Fibroblast of skin of left biceps (primary cell): ENCODE measurements around the gene UBAC2.

Experiments
- DNase-seq, 2 experiments: peaks; one replicate each; pipeline ENCODE4 v3.0.0-alpha.2; 2013; ENCODE audit warnings: low read depth in 2 of 2

The UBAC2 gene

DNA sequence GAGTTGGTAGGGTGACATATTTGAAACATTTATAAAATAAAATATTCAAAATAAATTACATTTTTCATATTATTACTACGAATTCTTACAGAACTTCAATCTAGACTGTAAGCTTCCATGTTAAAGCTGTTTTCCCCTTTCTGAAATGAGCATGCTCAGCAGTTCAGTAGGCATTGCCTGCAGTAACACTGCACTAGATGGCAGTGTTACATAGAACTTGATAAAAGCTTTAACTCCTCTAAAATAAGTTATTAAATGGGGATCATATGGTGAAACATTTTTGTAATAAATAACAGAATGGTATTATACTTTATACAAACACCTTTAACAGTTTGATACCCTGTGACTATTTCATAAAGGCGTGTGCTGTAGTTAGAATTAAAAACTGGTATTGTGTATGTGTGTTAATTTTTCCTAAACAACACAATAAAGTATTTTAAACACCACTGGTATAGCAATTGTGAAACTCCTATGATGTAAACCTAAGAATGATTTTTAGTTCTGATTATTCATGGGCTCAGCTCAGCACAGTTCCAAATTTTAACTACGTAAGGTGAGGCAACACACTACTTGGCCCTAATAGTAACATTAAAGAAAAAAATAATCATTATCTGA lies 69.1 kb downstream of the UBAC2 start:
- DNase-seq: peak in 1 of 2 experiments; percentile 42

DNA sequence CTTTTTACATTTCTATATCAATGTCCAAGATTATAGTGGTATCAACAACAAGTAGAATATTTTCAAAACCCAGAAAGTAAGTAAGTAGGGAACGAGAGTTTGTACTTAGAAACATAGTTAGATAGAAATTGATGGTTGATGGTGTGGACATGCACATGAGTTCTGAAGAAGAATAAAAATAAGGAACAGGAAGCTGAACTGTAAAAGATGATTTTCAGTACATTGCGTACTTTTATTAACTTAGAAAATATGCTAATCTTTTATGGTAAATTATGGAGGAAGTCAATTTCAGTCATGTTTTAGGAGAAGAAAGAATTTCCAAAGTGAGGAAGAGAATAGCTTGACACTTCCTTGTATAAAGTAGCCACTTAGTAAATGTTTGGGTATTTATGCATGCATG lies 69.9 kb downstream of the UBAC2 start:
- no peak for DNase-seq

DNA sequence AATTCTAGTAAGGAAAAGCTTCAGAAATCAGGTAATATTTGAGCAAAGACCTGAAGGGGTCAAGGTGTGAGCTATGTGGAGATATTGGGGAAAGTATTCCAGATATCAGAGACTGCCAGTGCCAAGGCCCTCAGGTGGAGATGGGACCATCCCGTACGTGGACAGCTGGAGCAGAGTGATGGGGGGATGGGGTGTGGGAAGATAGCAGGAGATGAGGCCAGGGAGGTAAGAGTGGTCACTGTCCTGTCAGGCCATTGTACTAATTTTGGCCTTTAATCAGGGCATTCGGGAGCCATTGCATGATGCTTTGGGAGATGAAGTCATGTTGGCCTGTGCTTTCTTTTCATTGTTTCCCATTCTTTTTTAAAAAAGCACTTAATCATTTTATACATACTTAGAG lies 70.6 kb downstream of the UBAC2 start:
- DNase-seq: no peak

DNA sequence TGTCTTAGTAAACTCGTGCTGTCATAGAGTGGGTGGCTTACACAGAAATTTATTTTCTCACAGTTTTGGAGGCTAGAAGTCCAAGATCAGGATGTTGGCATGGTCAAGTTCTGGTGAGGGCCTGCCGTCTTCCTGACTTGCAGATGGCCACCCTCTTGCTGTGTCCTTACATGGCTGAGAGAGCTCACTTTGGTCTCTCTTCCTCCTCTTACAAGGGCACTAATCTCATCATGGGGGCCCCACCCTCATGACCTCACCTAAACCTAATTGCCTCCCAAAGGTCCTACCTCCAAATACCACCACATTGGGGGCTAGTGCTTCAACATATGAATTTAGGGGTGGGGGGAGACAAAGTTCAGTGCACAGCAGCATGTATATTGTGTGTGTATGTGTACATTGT lies 71.8 kb downstream of the UBAC2 start:
- DNase-seq: no peak

DNA sequence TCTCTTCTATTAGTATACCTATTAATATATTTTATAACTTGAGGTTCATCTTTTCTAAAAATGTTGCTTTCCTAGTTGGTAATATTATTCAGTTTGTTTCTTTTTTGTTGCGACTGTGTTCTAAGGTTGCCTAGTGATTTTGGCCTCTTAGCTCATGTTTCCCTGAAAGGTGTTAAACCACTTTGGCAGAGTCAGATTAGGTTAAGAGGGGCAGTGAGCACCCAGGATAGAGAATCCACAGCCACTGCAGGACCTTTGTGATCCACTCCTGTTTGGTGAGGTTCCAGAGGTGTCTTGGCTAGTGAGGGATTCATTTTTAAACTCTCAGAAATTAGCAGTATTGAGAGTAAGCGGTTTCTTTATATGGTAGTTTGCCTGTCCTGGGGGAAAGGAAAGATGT lies 72.5 kb downstream of the UBAC2 start:
- DNase-seq: no peak

DNA sequence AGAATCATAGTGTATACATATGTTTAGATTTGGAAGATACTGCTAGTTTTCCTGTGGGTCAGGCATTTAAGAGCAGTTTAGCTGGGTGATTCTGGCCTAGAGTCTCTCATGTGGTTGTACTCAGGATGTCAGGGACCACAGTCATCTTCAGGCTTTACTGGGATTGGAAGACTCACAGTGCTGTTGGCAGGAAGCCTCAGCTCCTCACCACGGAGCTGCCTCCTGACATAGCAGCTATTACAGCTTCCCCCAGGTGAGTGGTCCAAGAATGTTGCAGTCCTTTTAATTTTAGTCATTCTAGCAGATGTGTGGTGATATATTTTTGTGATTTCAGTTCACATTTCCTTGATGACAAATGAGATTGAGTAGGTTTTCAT lies 74.4 kb downstream of the UBAC2 start:
- DNase-seq: peak in 1 of 2 experiments; percentile 40

DNA sequence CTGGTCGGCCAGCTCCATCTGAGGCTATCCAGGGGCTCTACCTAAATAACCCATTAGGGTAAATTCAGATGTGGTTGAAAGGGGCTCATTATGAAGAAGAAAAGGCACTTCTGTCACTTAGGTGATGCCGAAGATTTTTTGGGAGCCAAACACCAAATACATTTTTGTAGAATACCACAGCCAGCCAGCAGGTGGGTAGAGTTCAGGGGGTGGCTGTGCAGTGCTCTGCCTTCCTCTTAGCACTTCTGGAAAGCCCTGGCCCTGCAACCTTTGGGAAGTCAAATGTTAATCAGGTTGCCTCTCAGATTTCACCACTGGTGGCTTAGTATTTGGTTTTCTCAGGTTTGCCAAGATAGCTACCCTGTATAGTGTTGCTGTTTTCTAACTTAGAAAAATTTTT lies 76.1 kb downstream of the UBAC2 start:
- no peak for DNase-seq

DNA sequence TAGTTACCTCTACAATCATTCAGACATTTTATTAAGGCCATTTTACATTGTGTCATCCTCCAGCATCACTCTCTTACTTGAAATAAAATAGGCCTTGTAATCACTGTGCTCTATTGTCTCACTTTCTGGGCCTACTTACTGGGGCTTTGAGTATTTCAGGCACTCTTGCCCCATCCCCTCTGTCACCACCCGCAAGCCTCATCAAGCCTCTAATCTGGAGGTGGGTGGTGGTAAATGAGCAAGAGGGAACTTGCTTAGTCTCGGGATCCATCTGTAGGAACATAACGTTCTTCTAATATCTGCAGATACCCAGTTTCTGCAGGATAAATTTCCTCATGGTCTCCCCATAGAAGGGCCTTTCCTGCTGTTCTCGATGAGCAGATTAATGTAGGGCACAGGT lies 77.0 kb downstream of the UBAC2 start:
- no peak for DNase-seq

DNA sequence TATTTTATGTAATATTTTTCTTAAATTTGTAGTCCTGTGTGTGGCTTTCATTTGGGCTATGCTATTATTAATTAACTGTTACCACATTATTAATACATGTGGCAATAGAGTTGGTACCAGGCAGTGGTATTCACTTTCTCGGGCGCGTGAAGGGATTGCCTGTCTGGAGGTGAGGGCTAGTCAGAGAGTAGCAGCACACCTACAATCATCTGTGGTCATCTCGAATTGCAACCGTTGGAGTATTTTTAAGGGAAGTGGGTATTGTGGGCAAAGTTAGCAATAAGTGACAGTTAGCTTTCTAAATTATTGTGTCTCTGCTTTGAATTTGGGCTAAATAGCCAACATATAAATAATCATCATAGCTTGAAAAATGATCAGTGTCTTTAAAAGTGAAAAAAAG lies 77.5 kb downstream of the UBAC2 start:
- DNase-seq: no peak

DNA sequence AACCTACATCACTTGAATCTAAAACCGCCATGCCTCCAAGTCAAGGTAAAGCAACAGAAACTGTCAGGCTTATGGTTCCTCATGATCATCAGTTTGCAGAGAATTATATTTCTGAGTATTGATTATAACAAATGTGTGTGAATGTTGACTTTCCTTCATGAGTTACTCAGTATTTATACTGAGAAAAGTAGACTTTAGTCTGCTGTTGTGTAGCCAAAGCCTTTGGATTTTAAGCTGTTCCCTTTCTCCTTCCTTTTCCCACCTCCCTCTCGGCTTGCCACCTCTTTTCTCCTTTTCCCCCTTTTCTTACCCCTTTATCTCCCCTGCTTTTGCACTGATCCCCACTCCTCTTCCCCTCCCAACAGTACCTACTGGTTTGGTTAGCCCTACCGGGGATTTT lies 78.2 kb downstream of the UBAC2 start:
- DNase-seq: no peak

DNA sequence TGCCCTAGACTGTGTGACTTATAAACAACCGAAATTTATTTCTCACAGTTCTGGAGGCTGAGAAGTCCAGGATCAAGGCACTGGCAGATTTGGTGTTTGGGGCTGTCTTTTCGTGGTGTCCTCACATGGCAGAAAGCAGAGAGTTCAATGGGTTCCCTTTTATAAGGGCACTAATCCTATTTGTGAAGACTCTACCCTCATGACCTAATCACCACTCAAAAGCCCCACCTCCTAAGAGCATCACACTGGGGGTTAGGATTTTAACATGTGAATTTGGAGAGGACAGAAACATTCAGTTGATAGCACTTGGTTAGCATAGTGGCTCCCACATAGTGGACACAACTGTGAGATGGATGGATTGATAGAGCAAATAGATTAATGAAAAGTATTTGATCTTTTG lies 79.0 kb downstream of the UBAC2 start:
- DNase-seq: no peak

DNA sequence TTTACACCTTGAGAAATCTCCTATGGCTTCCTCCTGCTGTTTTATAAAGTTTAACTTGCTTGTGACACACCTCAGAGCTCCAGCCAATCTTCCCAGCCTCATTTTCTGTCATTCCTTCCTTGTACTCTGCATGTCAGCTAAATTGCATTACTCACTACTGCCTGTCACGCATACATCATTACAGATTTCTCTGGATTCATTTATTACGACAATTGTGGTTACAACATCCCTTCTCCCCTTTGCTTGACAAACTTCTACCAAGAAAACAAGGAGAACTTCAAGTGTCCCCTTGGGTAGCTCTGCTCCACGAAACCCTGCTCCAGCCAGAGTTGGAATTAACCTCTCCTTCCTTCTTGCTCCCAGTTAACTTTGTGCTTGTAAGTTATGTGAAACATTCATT lies 79.5 kb downstream of the UBAC2 start:
- DNase-seq: peak in 1 of 2 experiments; percentile 44

DNA sequence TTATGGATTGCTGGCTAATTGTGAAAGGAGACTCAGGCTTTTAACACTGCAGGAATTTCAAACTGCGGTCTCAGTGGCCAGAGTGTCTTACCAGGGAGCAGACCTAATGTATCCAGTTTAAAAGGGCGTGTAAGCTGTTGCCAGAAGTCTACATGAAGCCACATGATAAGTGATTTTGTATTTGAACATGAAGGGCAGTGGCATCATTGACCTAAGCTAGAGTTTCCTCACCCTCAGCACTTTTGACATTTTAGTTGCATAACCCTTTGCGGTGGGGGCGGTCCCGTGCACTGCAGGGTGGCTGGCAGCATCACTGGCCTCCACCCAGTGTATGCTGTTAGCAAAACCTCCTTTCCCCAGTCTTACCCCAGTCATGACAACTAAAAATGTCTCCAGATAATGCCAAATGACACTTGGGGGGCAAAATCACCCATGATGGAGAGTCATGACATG lies 81.2 kb downstream of the UBAC2 start:
- no peak for DNase-seq

DNA sequence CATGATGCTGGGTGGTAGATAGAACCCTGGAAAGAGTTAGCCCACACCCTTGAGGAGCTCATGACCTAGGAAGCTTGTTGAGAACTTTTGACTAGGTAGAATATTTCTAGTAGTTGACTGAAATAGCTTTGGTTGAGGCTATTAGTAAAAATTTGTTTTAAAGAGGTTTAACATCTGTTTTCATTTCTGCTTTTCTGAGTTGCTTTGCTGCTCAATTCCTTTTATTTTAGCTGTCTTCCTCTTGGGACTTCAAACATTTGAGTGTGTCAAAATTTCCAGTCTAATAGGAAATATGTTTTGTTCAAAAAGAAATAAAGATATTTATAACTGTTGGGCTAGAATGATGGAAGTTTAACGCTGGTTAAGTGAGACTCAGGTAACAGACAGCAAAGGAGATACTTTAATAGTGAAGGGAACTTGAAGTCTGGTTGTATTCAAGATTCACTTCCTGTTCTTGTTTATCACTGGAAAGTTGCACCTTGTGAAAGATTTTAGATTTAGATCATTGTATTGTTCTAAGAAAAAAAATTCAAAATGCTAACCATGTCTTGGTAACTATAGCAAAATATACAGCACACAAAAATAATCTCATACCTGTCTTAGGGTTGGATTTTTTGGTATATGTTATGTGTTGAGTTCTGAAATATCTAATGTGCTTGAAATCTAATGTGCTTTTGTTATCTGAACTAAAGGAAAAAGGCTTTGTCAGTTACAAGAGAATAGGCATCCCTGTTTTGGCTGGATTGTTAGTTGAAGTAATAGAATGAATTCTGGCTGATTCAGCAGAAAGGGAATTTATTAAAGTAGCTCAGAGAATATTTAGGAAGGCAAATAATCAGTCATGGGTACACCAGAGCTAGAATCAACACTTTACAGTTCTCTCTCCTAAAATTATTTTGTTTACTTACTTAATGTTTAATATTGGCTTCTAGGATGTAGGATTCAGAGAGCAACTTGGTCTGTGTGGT lies 81.9 kb downstream of the UBAC2 start:
- peak in 1 of 2 experiments; percentile 25 for DNase-seq

DNA sequence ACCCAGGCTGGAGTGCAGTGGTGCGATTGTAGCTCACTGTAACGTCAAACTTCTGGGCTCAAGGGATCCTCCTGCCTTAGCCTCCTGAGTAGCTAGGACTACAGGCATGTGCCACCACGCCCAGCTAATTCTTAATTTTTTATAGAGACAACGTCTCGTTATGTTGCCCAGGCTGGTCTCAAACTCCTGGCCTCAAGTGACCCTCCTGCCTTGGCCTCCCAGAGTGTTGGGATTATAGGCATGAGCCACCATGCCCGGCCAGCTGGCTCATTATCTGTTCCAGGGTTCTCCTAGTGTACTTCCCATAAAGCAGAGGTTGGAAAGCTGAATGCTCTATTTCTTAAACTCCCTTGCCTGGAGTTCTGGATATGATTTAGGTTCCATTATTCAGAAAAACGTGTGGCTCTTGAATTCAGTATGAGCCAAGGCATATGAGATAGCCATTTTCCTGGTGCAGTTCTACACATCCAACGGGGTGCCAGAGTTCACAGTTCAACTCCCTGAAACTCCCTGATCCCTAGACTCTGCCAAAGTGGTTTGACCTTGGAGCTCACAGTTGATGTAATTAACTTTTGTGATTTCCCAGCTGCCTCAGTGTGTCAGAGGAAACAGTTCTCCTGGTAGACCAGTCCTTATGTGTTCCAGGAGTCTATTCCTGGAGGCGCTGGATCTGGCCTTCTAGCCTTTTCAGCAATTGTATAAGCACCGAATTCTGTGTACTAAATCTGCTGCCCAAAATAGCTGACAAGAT lies 85.0 kb downstream of the UBAC2 start:
- DNase-seq: no peak

DNA sequence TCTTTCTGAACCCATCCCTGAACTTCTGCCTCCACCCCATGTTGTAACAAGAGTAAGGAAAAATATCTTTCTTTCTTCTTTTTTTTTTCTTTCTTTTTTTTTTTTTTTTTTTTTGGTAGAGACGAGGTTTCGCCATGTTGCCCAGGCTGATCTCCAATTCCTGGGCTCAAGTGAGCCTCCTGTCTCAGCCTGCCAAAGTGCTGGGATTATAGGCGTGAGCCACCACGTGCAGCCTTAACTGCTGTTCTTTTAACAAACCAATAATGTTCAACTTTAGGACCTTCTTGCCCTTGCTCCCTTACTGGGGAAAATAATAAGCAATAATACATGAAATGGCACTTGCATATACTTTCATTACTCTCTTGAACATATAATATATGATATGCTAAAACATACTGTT lies 86.9 kb downstream of the UBAC2 start:
- no peak for DNase-seq

DNA sequence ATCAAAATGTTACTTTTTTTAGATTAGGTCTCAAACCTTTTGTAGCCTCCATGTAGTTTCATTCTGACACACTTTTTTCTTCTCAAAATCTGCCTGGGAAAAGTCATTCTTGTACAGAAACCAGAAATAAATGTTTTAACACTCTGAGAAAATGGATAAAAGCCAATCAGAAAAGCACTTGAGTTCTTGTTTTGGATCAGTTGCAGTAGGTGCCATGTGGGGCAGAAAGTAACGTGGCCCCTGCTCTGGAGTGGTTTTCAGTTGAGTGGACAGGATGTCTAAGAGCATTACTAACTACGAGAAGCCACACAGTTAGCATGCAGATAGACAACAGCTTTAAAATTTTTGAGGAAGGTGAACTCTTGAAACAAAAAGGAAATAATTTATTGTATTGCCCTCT lies 87.4 kb downstream of the UBAC2 start:
- DNase-seq: no peak

DNA sequence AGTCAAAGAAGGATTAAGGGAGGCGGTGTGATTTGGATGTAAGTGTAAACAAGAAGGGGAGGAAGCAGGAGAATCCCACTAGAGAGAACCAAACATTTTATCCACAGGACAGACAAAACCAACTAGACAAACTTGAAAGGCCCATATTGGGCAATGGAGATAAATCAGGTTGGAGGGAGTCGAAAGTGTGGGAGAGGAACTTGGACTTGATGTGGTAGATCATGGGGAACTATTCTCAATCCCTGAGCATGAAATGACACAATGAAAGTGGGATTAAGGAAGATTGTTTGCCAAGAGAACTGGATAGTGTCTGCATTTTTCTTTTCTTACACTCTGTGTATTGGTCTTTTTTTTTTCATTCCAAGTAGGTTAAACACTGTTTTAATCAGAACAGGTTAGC lies 88.6 kb downstream of the UBAC2 start:
- no peak for DNase-seq

DNA sequence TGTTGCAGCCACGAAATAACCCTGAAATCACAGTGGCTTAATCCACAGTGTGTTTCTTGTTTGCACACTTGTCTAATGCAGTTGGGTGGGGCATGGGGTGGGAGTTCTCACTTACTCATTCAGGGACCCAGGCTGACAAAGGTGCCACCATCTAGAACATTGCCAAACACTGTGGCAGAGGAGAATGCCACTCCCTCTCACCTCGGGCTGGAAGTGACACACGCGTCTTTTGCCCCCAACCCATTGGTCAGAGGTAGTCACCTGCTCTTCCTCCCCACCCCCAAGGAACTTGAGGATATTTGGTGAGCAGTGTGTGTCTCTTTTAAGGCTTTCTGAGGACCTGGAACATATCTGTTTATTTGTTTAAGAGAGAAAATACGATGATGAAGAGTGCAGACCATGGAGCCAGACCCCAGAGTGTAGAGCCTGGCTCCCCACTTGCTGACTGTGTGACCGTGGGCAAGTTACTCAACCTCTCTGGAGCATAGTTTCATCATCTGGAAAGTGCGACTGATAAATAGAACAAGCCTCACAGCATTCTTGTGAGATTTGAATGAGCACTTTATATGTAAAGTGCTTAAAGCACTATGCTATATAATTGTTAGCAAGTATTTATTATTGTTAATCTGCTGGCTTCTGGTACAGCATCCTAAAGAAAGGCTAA lies 89.2 kb downstream of the UBAC2 start:
- no peak for DNase-seq

DNA sequence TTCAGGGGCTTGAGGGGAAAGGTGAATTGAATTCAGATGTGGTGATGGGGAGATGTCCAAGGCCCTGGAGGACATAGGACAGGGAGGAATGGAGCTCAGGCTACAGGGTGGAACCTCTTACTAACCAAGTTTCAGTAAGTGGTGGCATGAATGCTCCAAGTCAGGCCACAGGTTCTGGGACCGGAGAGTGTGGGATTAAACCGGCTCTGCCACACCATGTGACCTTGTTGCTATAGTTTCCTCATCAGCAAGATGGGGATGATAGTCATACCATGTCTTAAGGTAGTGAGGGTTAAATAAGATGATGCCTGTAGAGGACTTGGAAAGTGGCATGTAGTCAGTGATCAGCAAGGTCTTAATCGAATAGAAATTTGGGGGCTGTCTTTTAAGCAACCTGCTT lies 90.2 kb downstream of the UBAC2 start:
- no peak for DNase-seq

DNA sequence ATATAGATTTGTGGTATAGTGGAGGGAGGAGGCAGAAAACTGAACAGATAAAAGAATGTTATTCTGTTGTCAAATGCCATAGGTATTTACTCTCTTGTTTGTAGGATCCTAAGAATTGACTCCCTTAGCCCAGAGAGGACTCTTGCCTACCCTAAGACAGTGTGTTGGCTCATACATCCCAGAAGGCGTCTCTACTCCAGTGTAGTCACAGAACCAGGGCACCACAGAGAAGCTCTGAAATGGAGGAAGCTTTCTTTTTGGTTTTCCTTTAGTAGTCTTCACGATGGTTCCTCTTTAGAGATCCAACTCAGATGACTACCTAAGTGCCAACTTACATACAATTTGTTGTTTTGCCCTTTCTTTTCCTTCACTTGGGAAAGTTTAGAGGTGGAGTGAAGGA lies 92.5 kb downstream of the UBAC2 start:
- DNase-seq: no peak

DNA sequence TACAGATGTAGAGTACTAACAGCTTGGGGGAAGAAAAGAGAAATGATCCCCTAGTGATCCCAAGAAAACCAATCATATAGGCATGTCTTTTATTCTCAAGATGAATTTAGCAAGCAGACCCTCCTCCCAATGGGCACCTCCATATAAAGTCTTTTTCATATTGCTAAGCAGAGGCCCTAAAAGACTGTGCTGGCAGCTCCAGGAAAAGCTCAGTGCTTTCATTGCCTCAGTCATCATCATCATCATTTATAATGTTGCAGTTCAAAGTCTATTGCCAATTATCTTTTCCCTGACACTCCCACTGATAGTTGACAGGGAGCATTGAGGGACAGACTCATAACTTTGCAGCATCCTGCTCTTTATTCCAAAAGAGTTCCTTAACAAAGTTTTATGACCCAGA lies 93.5 kb downstream of the UBAC2 start:
- no peak for DNase-seq
